Measurements from ENCODE around the gene RPL38. TPM values are rescaled to one million over a fixed set of nuclear protein-coding genes. Genes with fewer than 3 reads are reported as not detected.
A peak's percentile ranks its signal among the peaks of the same experiment; 100 is the strongest.

Gene RPL38
- polyA plus RNA-seq, 1 of the 3 experiments (the other 2 are of a cell fraction): 4,154 TPM

DNA sequence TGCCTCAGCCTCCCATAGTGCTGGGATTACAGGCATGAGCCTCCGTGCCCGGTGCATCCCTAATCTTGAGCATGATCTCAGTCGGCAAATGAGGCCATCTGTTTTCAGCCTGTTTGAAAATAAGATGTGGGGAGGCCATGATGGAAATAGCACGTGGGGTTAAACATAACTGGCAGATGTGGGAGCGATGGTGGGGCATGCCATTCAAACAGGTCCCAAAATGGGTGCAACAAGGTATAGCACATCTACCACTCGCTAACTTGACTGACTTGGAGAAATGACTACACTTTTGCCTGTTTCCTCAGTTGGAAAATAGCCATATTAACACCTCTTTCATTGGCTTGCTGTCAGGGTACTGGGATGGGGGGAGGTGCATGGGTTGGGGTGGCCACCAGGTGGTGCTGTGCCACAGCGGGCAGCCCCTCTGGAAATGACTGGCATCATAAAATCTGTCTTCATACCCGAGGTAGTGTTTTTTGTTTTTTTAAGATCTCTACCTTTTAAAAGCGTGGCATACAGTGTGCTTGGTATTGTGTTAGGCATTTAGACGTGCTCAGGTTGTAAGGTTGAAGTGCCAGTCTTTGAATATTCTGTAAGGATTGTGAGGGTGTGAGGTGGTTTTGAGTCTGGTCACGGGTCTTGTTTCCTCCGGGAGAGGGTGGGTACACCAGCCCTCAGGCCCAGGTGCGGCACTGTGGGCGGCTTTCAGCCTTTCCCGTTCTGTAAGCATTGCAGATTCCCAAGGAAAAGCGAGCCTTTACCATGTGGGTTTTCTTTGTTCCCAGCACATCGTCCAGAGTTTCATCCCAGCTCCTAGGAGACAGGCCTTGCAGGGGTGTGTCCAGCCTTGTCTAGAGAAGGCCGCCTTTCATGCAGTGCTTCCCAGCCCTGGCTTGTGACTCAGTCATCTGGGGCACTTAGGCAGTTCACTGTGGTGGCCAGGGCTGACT, 7.0 kb downstream of the RPL38 start:
- H2AFZ ChIP-seq (ENCODE audit: low read depth): no peak overlapping the region
- H3K27me3 ChIP-seq (ENCODE audit: insufficient read depth): no peaks in the 10 kb centered on the region
- ChIA-PET CTCF (interaction anchor here (0.8 to 4.5 kb wide), 22 partner anchors 8 to 247 kb away, joined by 3 to 30 read pairs (median 4); no protein-coding TSS in a partner anchor), POLR2A (interaction anchor here (1.0 to 1.1 kb wide), 2 partner anchors 8 to 35 kb away, joined by 3 to 5 read pairs; no protein-coding TSS in a partner anchor)
- peaks cover 35 to 54% of the 10 kb centered on the region in 2 experiments for H3K36me3 ChIP-seq (replicated peaks in 1 of 2; ENCODE audit: control insufficient read depth in 1 of 2, insufficient read depth in 2 of 2, low read length in 1 of 2)
- no peak overlapping the region for H3K4me3 ChIP-seq (ENCODE audit: low read depth in 2 of 2, low read length in 1 of 2)
- no peak overlapping the region; the same call in 1 of the 2 replicates for H3K4me2 ChIP-seq
- H3K9me2 ChIP-seq: no peaks in the 10 kb centered on the region
- TF ChIP-seq, protein P1, sequence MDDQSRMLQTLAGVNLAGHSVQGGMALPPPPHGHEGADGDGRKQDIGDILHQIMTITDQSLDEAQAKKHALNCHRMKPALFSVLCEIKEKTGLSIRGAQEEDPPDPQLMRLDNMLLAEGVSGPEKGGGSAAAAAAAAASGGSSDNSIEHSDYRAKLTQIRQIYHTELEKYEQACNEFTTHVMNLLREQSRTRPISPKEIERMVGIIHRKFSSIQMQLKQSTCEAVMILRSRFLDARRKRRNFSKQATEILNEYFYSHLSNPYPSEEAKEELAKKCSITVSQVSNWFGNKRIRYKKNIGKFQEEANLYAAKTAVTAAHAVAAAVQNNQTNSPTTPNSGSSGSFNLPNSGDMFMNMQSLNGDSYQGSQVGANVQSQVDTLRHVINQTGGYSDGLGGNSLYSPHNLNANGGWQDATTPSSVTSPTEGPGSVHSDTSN (IDR thresholded peaks at IDR 0.05): peak; percentile 35; the same call in 1 of the 2 replicates
- TF ChIP-seq FOXJ3 (CRISPR knock-in tag; IDR thresholded peaks at IDR 0.05) (peak; percentile 37; the same call in 1 of the 2 replicates), EZH2phosphoT487 (IDR thresholded peaks at IDR 0.05; ENCODE audit: borderline replicate concordance, low read depth) (no peak), CHD2 (IDR thresholded peaks at IDR 0.05; ENCODE audit: low read length, partially characterized antibody) (no peak), JUND (IDR thresholded peaks at IDR 0.05) (0 out of 2 replicates have a peak, but pooled peaks have one; percentile 11), POLR2AphosphoS5 (IDR thresholded peaks at IDR 0.05; ENCODE audit: low read depth, low read length) (no peak; the same call in 1 of the 2 replicates), FOXM1 (IDR thresholded peaks at IDR 0.05; ENCODE audit: low read depth) (no peak), TCF12 (IDR thresholded peaks at IDR 0.05) (no peak; the same call in 1 of the 2 replicates), EP300 (IDR thresholded peaks at IDR 0.05; ENCODE audit: borderline replicate concordance in 1 of 2, low read depth in 1 of 2, low read length in 1 of 2) (peak in 1 of 2 experiments; percentile 50; a peak in 1 of 4 replicates), RAD21 (IDR thresholded peaks at IDR 0.05; ENCODE audit: low read length) (peak; percentile 81), MXI1 (IDR thresholded peaks at IDR 0.05; ENCODE audit: low read depth, low read length) (peak; percentile 98), GATA2 (CRISPR knock-in tag; IDR thresholded peaks at IDR 0.05) (peak; percentile 100), SMC3 (IDR thresholded peaks at IDR 0.05; ENCODE audit: low read depth, low read length) (peak; percentile 52), NFIC (IDR thresholded peaks at IDR 0.05; ENCODE audit: borderline replicate concordance) (peak; percentile 6; the same call in 1 of the 2 replicates), SIN3A (IDR thresholded peaks at IDR 0.05; ENCODE audit: borderline replicate concordance, low read depth, low read length) (peak; percentile 97)
- TF ChIP-seq, protein P2, sequence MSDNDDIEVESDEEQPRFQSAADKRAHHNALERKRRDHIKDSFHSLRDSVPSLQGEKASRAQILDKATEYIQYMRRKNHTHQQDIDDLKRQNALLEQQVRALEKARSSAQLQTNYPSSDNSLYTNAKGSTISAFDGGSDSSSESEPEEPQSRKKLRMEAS (IDR thresholded peaks at IDR 0.05; ENCODE audit: low read depth): peak; percentile 59
- TF ChIP-seq, protein P3, sequence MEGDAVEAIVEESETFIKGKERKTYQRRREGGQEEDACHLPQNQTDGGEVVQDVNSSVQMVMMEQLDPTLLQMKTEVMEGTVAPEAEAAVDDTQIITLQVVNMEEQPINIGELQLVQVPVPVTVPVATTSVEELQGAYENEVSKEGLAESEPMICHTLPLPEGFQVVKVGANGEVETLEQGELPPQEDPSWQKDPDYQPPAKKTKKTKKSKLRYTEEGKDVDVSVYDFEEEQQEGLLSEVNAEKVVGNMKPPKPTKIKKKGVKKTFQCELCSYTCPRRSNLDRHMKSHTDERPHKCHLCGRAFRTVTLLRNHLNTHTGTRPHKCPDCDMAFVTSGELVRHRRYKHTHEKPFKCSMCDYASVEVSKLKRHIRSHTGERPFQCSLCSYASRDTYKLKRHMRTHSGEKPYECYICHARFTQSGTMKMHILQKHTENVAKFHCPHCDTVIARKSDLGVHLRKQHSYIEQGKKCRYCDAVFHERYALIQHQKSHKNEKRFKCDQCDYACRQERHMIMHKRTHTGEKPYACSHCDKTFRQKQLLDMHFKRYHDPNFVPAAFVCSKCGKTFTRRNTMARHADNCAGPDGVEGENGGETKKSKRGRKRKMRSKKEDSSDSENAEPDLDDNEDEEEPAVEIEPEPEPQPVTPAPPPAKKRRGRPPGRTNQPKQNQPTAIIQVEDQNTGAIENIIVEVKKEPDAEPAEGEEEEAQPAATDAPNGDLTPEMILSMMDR (IDR thresholded peaks at IDR 0.05): peak; percentile 100
- TF ChIP-seq, protein P4, sequence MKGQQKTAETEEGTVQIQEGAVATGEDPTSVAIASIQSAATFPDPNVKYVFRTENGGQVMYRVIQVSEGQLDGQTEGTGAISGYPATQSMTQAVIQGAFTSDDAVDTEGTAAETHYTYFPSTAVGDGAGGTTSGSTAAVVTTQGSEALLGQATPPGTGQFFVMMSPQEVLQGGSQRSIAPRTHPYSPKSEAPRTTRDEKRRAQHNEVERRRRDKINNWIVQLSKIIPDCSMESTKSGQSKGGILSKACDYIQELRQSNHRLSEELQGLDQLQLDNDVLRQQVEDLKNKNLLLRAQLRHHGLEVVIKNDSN (IDR thresholded peaks at IDR 0.05; ENCODE audit: borderline replicate concordance, low read depth): no peak
- peak; percentile 94 for DNase-seq
- H3K4me1 ChIP-seq (ENCODE audit: control insufficient read depth in 1 of 2, insufficient read depth in 2 of 2, low read depth in 1 of 2, low read length in 1 of 2): peaks cover 16 to 80% of the 10 kb centered on the region in 2 experiments
- H3K9ac ChIP-seq: no peak overlapping the region
- H3F3A ChIP-seq (replicated peaks; ENCODE audit: insufficient read depth): peaks cover 62% of the 10 kb centered on the region
- H4K20me1 ChIP-seq (ENCODE audit: insufficient read depth): peaks cover 54% of the 10 kb centered on the region
- H3K79me2 ChIP-seq (ENCODE audit: insufficient read depth): peaks cover 37% of the 10 kb centered on the region
- H3K9me3 ChIP-seq: no peaks in the 10 kb centered on the region
- H3K27ac ChIP-seq (ENCODE audit: low read depth in 2 of 2, low read length in 1 of 2): peak overlapping the region; percentile 34 to 70
- 61% methylated on average over 18 of the region's 18 CpGs for WGBS (ENCODE audit: low lambda C conversion rate)

Data from SK-N-SH (cell line).